ENCODE results near the gene BAZ1B. TPM values are rescaled to one million over a fixed set of nuclear protein-coding genes. Genes with fewer than 3 reads are reported as not detected.

BAZ1B gene
- total and polyA plus RNA-seq, 2 of the 4 experiments (the other 2 are of a cell fraction): 20.2 to 45.0 TPM

DNA sequence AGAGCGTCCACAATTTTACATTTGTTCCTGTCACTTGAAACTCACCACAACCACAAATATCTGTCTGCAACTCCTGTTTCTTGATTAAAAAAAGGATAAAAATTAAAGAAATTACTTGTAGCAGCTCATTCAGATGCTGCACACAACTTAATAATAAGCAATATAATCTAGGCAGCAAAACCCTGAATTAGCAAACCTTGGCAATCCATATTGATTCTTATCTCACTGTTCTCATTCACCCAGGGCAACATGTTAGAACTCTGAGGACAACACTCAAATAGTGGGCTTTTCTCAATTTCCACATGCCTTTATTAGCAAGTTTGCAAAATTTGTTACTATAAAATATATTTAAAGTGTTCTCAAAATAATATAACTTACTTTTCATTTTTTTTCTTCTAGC, 38.9 kb downstream of the BAZ1B start:
- Histone ChIP-seq H4K91ac (ENCODE audit: insufficient read depth, low read depth, low read length) (no peak overlapping the region), H2BK20ac (ENCODE audit: low read depth, low read length) (no peak overlapping the region), H3K27me3 (ENCODE audit: control insufficient read depth, insufficient read depth, low read length) (no peaks in the 10 kb centered on the region), H3K4me2 (ENCODE audit: low read depth, low read length) (no peak overlapping the region), H3K9me3 (ENCODE audit: control insufficient read depth, insufficient read depth, low read length) (no peaks in the 10 kb centered on the region), H4K5ac (ENCODE audit: low read depth, low read length) (no peak overlapping the region), H4K20me1 (ENCODE audit: insufficient read depth, low read length) (peaks cover 9% of the 10 kb centered on the region), H3K27ac (ENCODE audit: insufficient read depth, low read length) (no peak overlapping the region), H3K79me1 (ENCODE audit: low read depth in 1 of 2, low read length in 2 of 2) (peaks cover 29 to 55% of the 10 kb centered on the region in 2 experiments), H3K4me1 (ENCODE audit: control insufficient read depth, insufficient read depth, low read length) (no peaks in the 10 kb centered on the region), H4K8ac (ENCODE audit: low read depth in 2 of 2, low read length in 2 of 2) (no peak overlapping the region), H2AFZ (replicated peaks; ENCODE audit: low read length, poor library complexity) (no peak overlapping the region), H3K9ac (ENCODE audit: low read depth, low read length) (no peak overlapping the region), H2BK120ac (ENCODE audit: low read depth, low read length) (no peak overlapping the region), H2BK5ac (ENCODE audit: low read depth, low read length, poor library complexity, severe bottlenecking) (no peak overlapping the region), H3K23ac (ENCODE audit: low read depth, low read length) (no peak overlapping the region), H3K14ac (replicated peaks; ENCODE audit: low read depth, low read length) (no peak overlapping the region), H3K56ac (ENCODE audit: extremely low read depth, insufficient read depth, low read length) (no peak overlapping the region), H2BK15ac (ENCODE audit: low read depth, low read length) (no peak overlapping the region), H3K36me3 (ENCODE audit: control insufficient read depth, insufficient read depth, low read length) (peaks cover 31% of the 10 kb centered on the region), H2AK9ac (replicated peaks; ENCODE audit: low read depth, low read length, poor library complexity) (no peak overlapping the region), H3K4me3 (ENCODE audit: insufficient read depth, low read depth, low read length) (no peak overlapping the region), H3K9me1 (ENCODE audit: insufficient read depth, low read length) (peaks cover 3% of the 10 kb centered on the region; the same call in 1 of the 2 replicates), H2AK5ac (ENCODE audit: low read depth, low read length) (no peak overlapping the region), H3K4ac (ENCODE audit: low read depth, low read length) (no peak overlapping the region), H3K18ac (ENCODE audit: low read depth, low read length) (no peak overlapping the region)
- ChIA-PET POLR2A (ENCODE audit: unreplicated experiment) (no interaction called here), CTCF (no interaction called here)
- in situ Hi-C loops (cut with MboI; ENCODE audit: low sequenced_read_pairs): no loop called here
- DNase-seq (no peak), ATAC-seq (ENCODE audit: low read depth) (no peak)
- no peak for TF ChIP-seq MAZ (IDR thresholded peaks at IDR 0.05; ENCODE audit: borderline replicate concordance, low read depth, low read length)
- no peak for TF ChIP-seq FOS (IDR thresholded peaks at IDR 0.05; ENCODE audit: low read depth, low read length)
- no peak for TF ChIP-seq CHD1 (IDR thresholded peaks at IDR 0.05; ENCODE audit: low read depth, low read length)
- TF ChIP-seq, protein P1, sequence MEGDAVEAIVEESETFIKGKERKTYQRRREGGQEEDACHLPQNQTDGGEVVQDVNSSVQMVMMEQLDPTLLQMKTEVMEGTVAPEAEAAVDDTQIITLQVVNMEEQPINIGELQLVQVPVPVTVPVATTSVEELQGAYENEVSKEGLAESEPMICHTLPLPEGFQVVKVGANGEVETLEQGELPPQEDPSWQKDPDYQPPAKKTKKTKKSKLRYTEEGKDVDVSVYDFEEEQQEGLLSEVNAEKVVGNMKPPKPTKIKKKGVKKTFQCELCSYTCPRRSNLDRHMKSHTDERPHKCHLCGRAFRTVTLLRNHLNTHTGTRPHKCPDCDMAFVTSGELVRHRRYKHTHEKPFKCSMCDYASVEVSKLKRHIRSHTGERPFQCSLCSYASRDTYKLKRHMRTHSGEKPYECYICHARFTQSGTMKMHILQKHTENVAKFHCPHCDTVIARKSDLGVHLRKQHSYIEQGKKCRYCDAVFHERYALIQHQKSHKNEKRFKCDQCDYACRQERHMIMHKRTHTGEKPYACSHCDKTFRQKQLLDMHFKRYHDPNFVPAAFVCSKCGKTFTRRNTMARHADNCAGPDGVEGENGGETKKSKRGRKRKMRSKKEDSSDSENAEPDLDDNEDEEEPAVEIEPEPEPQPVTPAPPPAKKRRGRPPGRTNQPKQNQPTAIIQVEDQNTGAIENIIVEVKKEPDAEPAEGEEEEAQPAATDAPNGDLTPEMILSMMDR (conservative IDR thresholded peaks at IDR 0.05; ENCODE audit: low read depth, low read length): no peak
- no peak for TF ChIP-seq ELK1 (IDR thresholded peaks at IDR 0.05; ENCODE audit: borderline replicate concordance, low read depth, low read length)
- no peak for TF ChIP-seq SMC3 (IDR thresholded peaks at IDR 0.05; ENCODE audit: low read depth, low read length)
- no peak for TF ChIP-seq RAD21 (IDR thresholded peaks at IDR 0.05; ENCODE audit: low read length)
- TF ChIP-seq BHLHE40 (IDR thresholded peaks at IDR 0.05; ENCODE audit: low read depth, low read length): no peak
- TF ChIP-seq NFE2L2 (IDR thresholded peaks at IDR 0.05; ENCODE audit: low read depth, low read length): no peak
- no peak for TF ChIP-seq MXI1 (IDR thresholded peaks at IDR 0.05; ENCODE audit: borderline replicate concordance, low read depth, low read length)
- no peak for TF ChIP-seq POLR2A (IDR thresholded peaks at IDR 0.05; ENCODE audit: low read depth, low read length)
- no peak for TF ChIP-seq RCOR1 (IDR thresholded peaks at IDR 0.05; ENCODE audit: insufficient replicate concordance, low read length)
- TF ChIP-seq, protein P2, sequence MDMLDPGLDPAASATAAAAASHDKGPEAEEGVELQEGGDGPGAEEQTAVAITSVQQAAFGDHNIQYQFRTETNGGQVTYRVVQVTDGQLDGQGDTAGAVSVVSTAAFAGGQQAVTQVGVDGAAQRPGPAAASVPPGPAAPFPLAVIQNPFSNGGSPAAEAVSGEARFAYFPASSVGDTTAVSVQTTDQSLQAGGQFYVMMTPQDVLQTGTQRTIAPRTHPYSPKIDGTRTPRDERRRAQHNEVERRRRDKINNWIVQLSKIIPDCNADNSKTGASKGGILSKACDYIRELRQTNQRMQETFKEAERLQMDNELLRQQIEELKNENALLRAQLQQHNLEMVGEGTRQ (IDR thresholded peaks at IDR 0.05; ENCODE audit: low read depth, low read length): no peak
- no peak for TF ChIP-seq RFX5 (IDR thresholded peaks at IDR 0.05; ENCODE audit: low read depth, low read length)
- no peak for TF ChIP-seq CEBPB (IDR thresholded peaks at IDR 0.05; ENCODE audit: low read depth, low read length)
- no peak for TF ChIP-seq MAFK (IDR thresholded peaks at IDR 0.05; ENCODE audit: low read depth, low read length)
- intact Hi-C loops (cut with micrococcal nuclease): no loop called here
- BruUV-seq (replicated peaks): no TSS peak
- no CpG with 5 or more reads among the region's 1 CpG for WGBS, 2 experiments (ENCODE audit: extremely low coverage in 2 of 2, insufficient read length in 1 of 2)
- dilution Hi-C loops (cut with HindIII; ENCODE audit: low sequenced_read_pairs, unreplicated experiment): no loop called here
